HUES6 (cell line): ENCODE results near the gene AGA.

Experiments
- H3K27ac ChIP-seq: 2 replicates; pipeline ENCODE4 v1.7.0; 2013; ENCODE audit warnings: low read depth, mild to moderate bottlenecking, low read length, inconsistent platforms
- H3K27me3 ChIP-seq: 2 replicates; pipeline ENCODE4 v1.6.1; 2013; ENCODE audit warnings: low read length; ENCODE audit not compliant: control insufficient read depth, insufficient read depth
- H3K36me3 ChIP-seq: 2 replicates; pipeline ENCODE4 v1.6.1; 2013; ENCODE audit warnings: low read length; ENCODE audit not compliant: control insufficient read depth, insufficient read depth
- H3K4me1 ChIP-seq: 2 replicates; pipeline ENCODE4 v1.6.1; 2013; ENCODE audit warnings: low read length; ENCODE audit not compliant: control insufficient read depth, insufficient read depth
- H3K4me3 ChIP-seq: 2 replicates; pipeline ENCODE4 v1.5.1; 2013; ENCODE audit warnings: low read depth, low read length
- H3K9ac ChIP-seq: one replicate; pipeline ENCODE4 v1.6.1; 2013; ENCODE audit warnings: mild to moderate bottlenecking, low read length
- H3K9me3 ChIP-seq: 2 replicates; pipeline ENCODE4 v1.6.1; 2013; ENCODE audit warnings: low read depth, low read length; ENCODE audit not compliant: control insufficient read depth, insufficient read depth

Gene AGA

DNA sequence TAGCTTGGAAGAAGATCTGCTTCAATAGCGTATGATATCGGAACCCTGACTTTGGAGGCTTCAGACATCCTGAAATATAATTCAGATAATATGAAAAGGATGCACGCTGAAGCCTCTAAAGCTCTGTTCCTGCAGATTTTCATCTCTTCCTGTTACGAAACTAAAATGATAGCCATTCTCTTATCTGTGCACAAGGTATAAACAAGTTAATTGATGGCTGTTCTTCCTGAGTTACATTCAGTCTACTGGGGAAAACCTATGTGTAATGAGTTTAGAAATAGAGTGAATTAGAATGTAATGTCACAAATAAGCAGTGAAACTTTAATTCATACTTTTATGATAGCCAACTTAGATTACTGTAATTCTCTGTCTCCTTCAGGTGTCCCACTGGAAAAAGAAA lies 36.8 kb upstream of the AGA start:
- H3K27me3 ChIP-seq = no peaks in the 10 kb centered on the region
- H3K9ac ChIP-seq = no peak overlapping the region
- no peak overlapping the region for H3K27ac ChIP-seq
- no peaks in the 10 kb centered on the region for H3K9me3 ChIP-seq
- H3K4me1 ChIP-seq = peaks cover 14% of the 10 kb centered on the region
- H3K4me3 ChIP-seq = no peak overlapping the region
- H3K36me3 ChIP-seq = no peaks in the 10 kb centered on the region

DNA sequence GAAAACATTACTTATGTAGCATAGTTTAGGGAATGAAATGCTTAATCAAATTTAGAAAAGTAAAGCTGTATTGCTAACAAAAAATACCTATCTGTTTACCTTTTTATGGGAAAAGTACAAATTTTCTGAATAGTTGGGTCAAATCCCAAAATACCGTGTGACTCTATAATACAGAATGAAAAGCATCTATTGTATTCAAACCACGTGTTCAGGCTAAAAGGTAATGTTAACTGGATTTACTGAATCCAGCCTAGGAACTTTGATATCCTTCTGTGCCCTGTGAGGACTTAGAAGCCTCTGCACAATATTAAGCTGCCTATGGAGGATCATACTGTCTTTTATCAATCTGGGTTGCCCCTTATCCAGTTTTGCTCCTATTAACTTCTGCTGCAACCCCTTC lies 36.3 kb upstream of the AGA start:
- H3K4me1 ChIP-seq = peaks cover 9% of the 10 kb centered on the region
- no peaks in the 10 kb centered on the region for H3K9me3 ChIP-seq
- H3K27ac ChIP-seq = no peak overlapping the region
- H3K36me3 ChIP-seq = no peaks in the 10 kb centered on the region
- H3K9ac ChIP-seq = no peak overlapping the region
- H3K27me3 ChIP-seq = no peaks in the 10 kb centered on the region
- no peak overlapping the region for H3K4me3 ChIP-seq

GRCh38 chr4:177473991-177474390 lies 31.8 kb upstream of the AGA start:
- Histone ChIP-seq H3K9me3 (no peaks in the 10 kb centered on the region), H3K27ac (no peak overlapping the region), H3K27me3 (no peaks in the 10 kb centered on the region), H3K9ac (no peak overlapping the region), H3K36me3 (no peaks in the 10 kb centered on the region), H3K4me1 (0 out of 2 replicates have a peak, but pooled peaks cover 1% of the 10 kb centered on the region), H3K4me3 (no peak overlapping the region)

- no peaks in the 10 kb centered on the region for H3K36me3 ChIP-seq
- no peak overlapping the region for H3K4me3 ChIP-seq
- H3K9ac ChIP-seq = no peak overlapping the region
- H3K4me1 ChIP-seq = peaks cover 10% of the 10 kb centered on the region; the same call in 1 of the 2 replicates
- H3K9me3 ChIP-seq = no peaks in the 10 kb centered on the region
- H3K27me3 ChIP-seq = no peaks in the 10 kb centered on the region
- H3K27ac ChIP-seq = no peak overlapping the region
Measured at GRCh38 chr4:177464026-177464425, 21.8 kb upstream of the AGA start.

- Histone ChIP-seq H3K4me3 (no peak overlapping the region), H3K36me3 (no peaks in the 10 kb centered on the region), H3K9me3 (no peaks in the 10 kb centered on the region), H3K4me1 (peaks cover 10% of the 10 kb centered on the region; the same call in 1 of the 2 replicates), H3K27ac (no peak overlapping the region), H3K27me3 (no peaks in the 10 kb centered on the region), H3K9ac (no peak overlapping the region)
Measured at GRCh38 chr4:177461606-177462005, 19.4 kb upstream of the AGA start.

DNA sequence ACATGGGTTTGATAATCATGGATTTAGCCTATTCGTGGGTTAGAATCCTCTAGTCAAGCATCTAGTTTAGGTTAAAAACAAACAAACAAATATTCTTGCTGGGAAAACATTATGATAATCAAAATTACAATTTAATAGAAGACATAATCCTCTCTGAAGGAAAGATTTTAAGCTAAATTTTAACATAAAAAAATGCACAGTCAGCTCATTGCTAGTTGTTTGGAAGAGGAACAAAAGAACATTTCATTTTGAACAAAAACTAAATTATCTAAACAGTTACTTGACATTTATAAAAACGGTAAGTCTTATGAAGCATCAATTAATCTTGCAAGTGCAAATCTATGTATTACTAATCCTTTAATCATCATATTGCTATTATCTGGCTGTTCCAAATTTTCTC lies 18.2 kb upstream of the AGA start:
- no peak overlapping the region for H3K4me3 ChIP-seq
- no peak overlapping the region for H3K9ac ChIP-seq
- no peaks in the 10 kb centered on the region for H3K36me3 ChIP-seq
- peaks cover 16% of the 10 kb centered on the region for H3K4me1 ChIP-seq
- no peak overlapping the region for H3K27ac ChIP-seq
- H3K27me3 ChIP-seq = no peaks in the 10 kb centered on the region
- H3K9me3 ChIP-seq = no peaks in the 10 kb centered on the region

- Histone ChIP-seq H3K27me3 (no peaks in the 10 kb centered on the region), H3K36me3 (0 out of 2 replicates have a peak, but pooled peaks cover 4% of the 10 kb centered on the region), H3K9ac (no peak overlapping the region), H3K4me1 (peaks cover 21% of the 10 kb centered on the region), H3K9me3 (no peaks in the 10 kb centered on the region), H3K4me3 (no peak overlapping the region), H3K27ac (no peak overlapping the region; the same call in 1 of the 2 replicates)
Measured at GRCh38 chr4:177455561-177455970, 13.3 kb upstream of the AGA start.

GRCh38 chr4:177453116-177453515 lies 10.9 kb upstream of the AGA start:
- Histone ChIP-seq H3K36me3 (0 out of 2 replicates have a peak, but pooled peaks cover 4% of the 10 kb centered on the region), H3K9me3 (no peaks in the 10 kb centered on the region), H3K27ac (no peak overlapping the region), H3K4me1 (peaks cover 21% of the 10 kb centered on the region), H3K9ac (no peak overlapping the region), H3K27me3 (no peaks in the 10 kb centered on the region), H3K4me3 (no peak overlapping the region)

DNA sequence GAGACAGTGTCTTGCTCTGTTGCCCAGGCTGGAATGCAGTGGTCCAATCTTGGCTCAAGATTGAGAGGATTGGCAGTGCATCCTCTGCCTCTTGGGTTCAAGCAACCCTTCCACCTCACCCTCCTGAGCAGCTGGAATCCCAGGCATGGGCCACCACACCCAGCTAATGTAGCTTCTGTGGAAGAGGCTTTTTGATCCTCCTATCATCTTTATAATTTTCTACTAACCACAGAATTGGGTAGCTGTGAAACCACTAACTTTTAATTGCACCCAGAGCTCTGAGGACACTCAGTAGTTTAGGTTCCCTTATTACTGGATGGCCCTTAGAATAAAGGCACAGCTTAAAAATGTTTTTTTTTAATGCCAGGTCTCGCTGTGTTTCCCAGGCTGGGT lies 8.9 kb upstream of the AGA start:
- H3K4me3 ChIP-seq = no peak overlapping the region
- H3K9ac ChIP-seq = no peak overlapping the region
- H3K27me3 ChIP-seq = no peaks in the 10 kb centered on the region
- peaks cover 24% of the 10 kb centered on the region for H3K4me1 ChIP-seq
- no peak overlapping the region for H3K27ac ChIP-seq
- no peaks in the 10 kb centered on the region for H3K9me3 ChIP-seq
- 0 out of 2 replicates have a peak, but pooled peaks cover 4% of the 10 kb centered on the region for H3K36me3 ChIP-seq

GRCh38 chr4:177450426-177451107 lies 8.3 kb upstream of the AGA start:
- Histone ChIP-seq H3K9ac (no peak overlapping the region), H3K36me3 (0 out of 2 replicates have a peak, but pooled peaks cover 4% of the 10 kb centered on the region), H3K27ac (no peak overlapping the region), H3K4me1 (peaks cover 20% of the 10 kb centered on the region), H3K4me3 (no peak overlapping the region), H3K27me3 (no peaks in the 10 kb centered on the region), H3K9me3 (no peaks in the 10 kb centered on the region)

- Histone ChIP-seq H3K4me3 (no peak overlapping the region), H3K27ac (no peak overlapping the region)
Measured at GRCh38 chr4:177448850-177449249, 6.6 kb upstream of the AGA start.

More at GRCh38 chr4:177448850-177449249, 6.6 kb upstream of the AGA start:
- Histone ChIP-seq H3K36me3 (0 out of 2 replicates have a peak, but pooled peaks cover 4% of the 10 kb centered on the region), H3K9me3 (no peaks in the 10 kb centered on the region), H3K9ac (no peak overlapping the region), H3K4me1 (peaks cover 4% of the 10 kb centered on the region), H3K27me3 (no peaks in the 10 kb centered on the region)
